HG03025 (cell line): ENCODE results near the gene FABP2.
A peak's percentile ranks its signal among the peaks of the same experiment; 100 is the strongest.
"Not testable (repeated sequence)": the region's sequence is repeated elsewhere in the genome, so short reads cannot be mapped to it uniquely, and the experiment has no call there.

Experiments used
- ATAC-seq: cut with Tn5 transposase; IDR thresholded peaks from one replicate; pipeline ENCODE4 v1.9.1; 2021; ENCODE audit warnings: mild to moderate bottlenecking, moderate library complexity; ENCODE audit not compliant: unreplicated experiment, low FRiP score

The FABP2 gene

DNA sequence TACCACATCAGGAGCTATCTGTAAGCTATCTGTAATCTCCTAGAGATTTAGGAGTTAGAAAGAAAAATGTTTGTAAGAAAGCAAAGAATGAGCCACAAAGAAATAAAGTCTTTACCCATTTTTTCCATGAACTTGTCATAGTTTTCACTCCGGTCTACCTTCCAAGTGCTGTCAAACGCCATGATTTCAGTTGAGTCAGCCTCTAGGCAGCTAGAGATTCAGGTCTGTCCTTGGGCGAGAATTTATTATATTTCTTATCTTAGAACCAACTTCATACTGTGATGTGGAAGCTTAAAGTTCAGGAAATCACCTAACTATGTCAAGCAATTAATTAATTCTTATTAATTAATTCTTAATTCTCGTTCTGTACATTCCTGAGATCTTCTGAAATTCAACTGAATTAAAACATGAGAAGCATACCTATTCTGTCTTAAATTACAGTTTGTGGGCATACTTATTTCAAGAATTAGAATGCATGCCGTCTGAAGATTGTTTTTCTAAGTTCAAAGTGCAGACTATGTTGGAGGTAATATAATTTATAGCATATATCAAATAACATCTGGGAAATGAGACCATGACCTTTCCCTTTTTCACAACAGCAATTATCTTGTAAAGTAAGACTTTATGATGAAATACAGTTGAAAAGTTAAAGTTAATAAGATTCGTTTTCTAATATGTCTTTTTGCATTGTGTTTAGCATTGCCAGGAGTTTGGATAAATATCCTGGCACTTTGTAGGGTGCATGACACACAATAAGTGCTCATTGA is at the start of gene FABP2:
Gene FABP2, minus strand, starts transcription at position 218 of the 767 bp plus-strand sequence. Its CDS starts 36 bp downstream, at position 182.
- no peak for ATAC-seq

DNA sequence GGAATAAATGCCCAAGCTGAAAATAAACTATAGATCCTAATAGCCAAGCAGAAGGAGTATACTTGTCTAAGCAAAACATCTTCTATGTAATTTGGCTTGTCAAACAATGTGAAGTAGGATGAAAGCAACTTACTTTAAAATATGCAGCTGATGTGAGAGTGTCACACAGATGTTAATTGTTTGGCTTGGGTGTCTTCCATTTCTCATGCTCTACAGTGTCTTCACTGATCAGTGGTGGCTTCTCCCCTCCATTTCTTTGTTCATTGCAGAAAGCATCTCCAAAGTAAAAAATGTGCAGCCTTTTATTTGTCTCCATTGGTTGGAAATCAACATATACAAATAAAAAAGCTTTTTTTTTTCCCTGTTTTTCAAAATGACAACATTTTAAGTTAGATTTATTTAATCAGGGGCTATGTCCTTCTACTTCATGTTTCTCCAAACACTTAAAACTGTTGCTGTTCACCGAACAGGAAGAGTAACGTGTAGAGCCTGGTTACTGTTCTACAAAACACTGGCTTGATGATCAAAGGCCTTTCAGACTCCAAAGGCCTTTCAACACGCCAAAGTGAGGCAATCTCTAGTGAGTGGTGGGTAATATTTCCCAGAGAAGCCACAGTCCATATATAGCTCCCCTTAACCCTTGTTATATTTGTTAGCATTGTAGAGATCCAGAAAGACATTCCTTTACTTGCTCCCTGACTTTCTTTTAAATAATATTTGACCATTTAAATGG is 49.2 kb upstream of the FABP2 start:
- ATAC-seq = not testable (repeated sequence)

DNA sequence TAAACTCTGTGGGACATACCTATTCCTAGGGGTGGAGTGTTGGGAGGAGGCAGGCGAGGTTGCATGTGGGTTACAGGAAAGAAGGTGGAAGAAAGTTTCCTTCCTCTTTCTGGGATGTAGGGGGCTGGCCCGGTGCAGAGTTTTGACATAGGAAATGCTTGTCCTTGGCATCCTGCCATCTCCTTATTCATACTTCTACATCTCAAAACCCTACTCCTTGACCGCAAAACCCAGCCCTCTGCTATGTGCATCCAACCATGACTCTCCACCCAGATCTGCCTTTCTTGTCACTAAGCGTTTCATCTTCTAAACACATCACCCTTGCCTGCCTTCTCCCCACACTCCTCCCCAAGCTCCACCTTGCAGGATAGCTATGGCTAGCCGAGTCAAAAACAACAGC is 48.5 kb upstream of the FABP2 start:
- peak; percentile 97 for ATAC-seq

DNA sequence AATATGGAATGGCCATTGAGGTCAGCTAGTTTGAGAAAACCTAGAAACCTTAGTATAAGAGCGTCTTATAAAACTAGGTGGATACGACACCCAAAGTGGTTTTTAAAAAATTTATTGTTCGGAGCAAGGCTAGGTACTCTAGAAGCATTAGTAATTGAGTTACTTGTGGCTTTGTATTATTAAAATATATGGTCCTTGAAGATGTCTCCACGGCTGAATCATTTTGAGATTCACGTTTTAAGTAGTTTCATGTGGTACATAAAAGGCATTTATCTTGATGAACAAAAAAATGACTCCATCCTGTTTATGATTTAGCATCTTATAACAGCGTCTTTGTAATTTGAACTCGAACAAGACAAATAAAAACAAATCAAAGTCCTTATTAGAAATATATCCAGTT is 44.9 kb upstream of the FABP2 start:
- not testable (repeated sequence) for ATAC-seq

DNA sequence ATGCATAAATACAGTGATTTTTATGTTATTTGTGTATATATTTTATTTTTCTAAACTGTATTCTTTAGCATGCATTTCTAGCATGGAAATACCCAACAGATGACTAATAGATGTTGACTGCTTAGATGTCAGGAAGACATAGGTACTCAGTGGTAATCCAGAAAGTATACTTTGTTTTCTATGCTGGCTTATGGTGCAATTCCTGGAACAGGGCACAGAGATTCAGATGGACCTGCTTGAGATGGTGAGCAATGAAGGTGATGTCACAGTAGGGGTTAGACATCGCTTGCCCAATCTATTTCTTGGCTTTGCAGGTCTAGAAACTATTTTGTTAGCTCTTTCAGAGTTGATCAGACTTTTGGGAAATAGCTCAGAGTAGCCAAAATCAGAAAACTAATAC is 42.3 kb upstream of the FABP2 start:
- not testable (repeated sequence) for ATAC-seq

DNA sequence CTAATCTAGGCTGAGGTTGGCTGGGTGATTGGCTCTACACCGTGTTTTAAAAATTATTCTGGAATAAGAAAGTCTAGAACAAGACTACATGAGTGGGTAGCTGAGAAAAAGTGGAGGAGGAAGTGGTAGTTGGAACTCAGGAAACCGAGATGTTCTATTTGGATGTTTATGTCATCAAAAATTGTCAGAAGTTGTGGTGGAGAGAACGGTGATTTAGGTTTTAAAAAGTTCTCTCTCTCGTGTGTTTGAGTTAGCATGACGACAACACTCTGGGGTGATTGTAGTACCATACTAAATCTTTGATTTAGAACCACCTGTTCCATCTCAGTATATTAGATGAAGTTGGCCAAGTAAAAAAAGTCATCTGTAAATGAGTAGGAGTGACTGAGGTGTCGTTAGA is 41.4 kb upstream of the FABP2 start:
- not testable (repeated sequence) for ATAC-seq

DNA sequence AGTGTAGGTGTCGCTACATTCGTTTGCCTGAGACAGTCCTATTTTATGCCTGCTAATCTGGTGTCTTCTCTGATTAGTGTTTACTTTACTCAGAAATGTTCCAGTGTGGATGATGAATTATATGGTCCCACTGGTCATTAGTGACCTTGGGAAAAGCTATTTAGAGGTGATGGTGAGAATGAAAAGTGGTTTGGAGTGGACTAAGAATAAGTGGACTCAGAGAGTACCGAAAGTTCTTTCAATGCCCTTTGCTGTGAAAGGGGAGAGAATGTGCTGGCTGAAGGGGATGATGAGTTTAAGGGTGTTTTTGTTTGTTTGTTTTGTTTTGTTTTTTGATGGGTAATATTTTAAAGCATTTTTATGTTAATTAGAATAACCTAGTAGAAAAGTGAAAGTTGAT is 40.5 kb upstream of the FABP2 start:
- not testable (repeated sequence) for ATAC-seq

DNA sequence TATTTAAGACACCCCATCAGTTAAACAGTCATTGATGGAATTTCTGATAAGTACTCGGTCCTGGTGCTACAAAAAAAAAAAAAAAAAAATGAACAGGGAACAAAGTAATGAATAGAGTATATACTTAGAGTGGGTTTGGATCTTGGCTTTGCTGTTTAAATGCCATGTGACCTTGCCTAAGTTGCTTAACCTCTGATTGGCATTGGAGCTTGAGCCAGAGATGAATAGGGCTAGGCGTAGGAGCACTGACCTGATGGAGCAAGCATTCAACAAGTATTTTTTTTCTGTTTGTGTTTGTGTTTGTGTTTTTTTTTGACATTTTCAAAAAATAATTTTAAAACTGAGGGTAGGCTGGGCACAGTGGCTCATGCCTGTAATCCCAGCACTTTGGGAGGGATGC is 37.9 kb upstream of the FABP2 start:
- ATAC-seq = not testable (repeated sequence)

DNA sequence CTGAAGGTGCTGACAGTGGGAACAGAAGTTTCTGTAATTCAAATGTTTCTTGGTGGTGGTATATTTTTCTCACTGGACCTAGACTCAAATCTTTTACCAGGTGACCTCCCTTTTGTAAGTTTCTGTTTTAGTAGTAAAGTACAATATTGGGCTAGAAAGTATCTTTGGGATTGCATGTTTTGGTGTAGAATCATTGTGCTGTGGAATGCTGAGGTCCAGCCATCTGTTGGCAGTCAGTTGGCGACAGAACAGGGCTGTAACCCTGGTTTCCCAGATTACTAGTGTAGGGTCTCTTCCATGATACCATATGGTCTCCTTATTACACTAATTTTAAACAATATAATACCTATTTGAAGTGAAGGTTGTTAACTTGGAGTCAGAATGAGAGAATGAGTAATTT is 34.9 kb upstream of the FABP2 start:
- ATAC-seq = not testable (repeated sequence)

DNA sequence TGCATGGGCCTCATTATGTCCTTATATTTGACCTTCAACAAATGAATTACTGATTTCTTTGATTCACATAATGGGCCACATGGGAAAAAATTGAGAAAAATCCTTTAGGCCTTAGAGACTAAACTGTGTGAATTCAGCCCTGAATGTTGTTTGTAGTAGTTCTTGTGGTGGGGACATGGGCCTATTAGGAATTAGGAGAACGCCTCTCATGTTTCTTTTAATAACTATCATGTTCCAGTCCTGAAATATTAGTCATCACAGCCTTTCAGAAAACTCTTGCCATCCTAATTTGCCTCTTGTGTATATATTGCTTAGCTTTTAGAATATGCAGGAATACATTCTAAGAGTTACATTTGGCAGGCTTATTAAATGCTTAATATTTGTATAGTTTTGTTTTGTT is 34.1 kb upstream of the FABP2 start:
- not testable (repeated sequence) for ATAC-seq

DNA sequence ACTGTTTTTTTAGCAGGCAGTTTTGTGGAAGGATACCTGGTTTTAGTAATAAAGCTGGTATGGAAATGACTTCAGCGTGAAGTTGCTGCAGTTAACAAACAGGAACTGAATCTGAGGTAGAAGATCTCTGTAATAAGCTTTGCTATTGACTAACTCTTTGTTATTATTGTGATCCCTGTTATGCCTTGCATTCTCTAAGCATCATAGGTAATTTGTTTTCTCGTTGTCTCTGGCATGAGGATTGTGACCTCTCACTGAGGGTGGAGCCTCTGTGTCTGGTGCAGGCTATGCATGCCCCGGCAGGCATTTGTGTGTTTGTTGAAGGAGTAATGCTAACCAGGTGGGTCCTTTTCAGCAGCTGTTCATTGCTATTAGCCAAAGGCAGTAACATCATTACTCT is 31.4 kb upstream of the FABP2 start:
- ATAC-seq = not testable (repeated sequence)

DNA sequence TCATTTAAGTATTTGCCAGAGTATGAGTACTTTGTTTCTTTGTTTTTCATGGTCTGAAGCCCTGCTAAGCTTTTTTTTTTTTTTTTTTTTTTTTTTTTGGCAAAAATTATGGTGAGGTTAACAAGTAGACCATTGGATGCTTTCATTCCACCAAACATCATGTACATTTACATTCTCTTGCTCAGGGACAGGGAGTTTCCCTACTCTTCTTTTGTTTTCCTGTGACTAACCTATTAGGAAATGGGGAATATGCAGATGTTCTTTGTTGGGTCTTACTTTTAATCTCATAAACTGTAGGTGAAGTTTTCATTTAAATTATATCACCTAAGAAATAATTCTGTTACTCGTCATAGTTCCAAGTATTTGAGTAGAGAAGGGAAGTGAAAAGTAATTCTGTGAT is 26.2 kb upstream of the FABP2 start:
- ATAC-seq = not testable (repeated sequence)

DNA sequence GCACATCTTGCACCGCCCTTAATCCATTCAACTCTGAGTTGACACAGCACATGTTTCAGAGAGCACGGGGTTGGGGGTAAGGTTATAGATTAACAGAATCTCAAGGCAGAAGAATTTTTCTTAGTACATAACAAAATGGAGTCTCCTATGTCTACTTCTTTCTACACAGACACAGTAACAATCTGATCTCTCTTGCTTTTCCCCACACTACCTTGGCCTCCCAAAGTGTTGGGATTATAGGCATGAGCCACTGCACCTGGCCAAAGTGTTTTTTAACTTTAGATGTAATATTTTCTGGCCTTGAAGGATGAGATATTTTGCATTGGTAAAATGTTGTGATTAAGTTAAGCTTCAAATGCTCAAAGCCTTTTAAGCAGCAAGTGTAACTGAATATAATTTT is 21.4 kb upstream of the FABP2 start:
- not testable (repeated sequence) for ATAC-seq

DNA sequence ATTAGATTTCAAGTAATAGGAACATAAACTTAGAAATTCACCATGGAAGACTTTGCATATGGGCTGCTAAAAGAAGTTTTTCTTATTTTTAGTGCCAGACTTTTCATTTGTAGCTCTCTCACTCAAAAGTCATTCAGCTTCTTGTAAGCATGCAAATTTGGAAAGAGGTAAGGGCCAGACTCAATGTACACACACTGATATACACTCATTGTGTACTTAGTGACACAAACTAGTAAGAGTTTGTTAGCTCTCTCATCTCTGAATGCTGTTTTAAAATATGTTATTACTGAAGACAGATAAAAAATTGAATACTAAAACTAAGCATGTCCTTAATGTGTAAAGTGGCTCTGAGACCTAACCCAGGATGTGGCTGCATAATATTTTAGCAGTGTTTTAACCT is 18.0 kb upstream of the FABP2 start:
- ATAC-seq = not testable (repeated sequence)

DNA sequence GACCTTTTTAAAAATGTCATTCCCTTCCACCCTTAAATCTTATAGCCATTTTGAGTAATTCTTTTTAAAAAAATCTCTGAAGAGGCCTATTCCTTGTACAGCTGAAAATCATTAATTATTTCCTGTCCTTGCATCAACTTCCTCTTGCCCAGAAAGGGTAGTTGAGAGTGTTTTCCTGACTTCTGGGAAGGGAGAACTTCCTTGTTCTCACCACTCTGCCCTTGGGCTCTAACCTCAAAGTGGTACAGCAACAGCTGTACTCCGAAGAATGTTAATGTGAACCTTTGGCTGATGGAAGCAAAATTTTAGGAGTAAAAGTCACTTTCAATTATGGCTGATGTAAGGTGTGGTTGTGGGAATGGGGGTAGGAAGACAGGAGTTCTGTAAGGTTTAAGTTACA is 15.1 kb upstream of the FABP2 start:
- no peak for ATAC-seq

DNA sequence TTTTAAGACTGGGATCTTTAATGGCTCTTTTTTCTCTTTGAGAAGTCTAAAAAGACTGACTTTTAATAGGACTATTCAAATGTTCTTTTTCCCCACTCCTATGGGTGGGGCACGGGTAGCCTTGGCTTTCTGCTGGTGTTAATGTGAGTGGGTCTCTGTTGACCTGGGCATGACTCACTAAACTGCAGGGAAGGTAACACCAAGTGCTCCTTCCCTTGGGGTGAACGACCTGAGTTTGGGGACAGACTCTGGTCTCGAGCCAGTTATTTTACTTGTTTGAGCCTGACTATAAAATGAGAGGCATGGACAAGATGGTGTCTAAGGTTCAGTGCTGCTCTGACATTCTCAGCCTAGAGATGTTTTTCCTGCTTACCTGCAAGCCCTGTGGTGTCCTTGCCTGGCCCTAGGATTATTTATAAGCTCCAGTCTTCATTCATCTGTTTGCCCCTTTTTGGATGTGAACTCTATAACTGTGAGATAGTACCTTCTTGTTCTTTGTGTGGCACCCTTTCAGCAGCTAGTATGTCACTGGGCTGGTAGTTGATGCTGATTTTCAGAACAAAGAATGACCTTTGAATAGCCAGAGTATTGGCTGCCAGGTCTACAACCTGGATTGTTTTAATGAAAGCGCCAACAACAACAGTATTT is 14.5 kb upstream of the FABP2 start:
- not testable (repeated sequence) for ATAC-seq

DNA sequence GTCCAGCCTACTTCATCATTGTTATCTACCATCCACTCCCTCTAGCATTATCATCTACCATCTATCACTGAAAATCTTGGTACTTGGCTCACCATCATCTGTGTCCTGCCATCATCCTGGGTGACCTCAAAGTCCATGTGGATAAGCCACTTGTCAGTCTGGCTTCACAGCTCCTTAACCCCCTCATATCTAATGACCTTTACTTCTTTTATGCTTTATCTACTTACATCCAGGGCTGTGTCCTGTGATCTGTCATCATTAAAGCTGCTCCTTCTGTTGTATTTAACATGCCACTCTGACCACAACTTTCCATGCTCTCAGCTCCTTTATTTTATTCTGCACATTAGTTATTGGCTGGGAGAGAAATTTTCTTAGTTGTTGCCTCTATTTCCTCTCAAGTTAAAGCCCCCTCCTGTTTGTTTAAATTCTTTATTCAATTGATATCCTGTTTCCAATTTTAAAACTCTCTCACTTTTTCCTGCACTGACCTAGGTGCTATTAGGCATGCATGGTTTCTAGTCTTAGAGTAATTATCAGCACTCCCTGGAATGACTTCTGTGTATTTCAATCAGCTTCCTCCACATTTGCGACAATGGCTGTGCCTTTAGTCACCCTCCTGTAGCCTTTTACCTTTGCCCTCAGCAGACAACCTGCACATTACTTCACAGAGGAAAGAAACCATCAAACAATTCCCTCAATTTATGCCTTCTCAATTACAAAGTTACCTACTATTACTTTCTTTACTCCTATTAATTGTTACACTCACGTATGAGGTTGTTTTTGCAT is 8.1 kb upstream of the FABP2 start:
- no peak for ATAC-seq

DNA sequence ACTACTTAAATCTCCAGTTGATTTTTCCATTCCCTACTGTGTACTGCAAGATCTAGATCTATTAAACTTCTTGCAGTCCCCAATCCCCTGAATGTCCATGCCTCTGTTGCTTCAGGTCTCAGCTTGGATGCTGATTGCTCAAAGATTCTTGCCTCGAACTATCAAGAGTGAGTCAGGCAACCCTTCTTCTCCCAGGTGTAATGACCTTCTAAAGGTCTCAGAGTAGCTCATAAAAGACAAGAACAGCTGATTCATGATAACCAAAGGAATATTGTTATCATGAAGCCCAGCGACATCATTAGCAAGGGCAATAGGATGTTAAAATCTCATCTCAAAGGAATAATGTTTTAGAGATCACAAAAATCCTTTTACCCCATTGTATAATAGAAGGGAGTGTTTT is 6.8 kb upstream of the FABP2 start:
- no peak for ATAC-seq

DNA sequence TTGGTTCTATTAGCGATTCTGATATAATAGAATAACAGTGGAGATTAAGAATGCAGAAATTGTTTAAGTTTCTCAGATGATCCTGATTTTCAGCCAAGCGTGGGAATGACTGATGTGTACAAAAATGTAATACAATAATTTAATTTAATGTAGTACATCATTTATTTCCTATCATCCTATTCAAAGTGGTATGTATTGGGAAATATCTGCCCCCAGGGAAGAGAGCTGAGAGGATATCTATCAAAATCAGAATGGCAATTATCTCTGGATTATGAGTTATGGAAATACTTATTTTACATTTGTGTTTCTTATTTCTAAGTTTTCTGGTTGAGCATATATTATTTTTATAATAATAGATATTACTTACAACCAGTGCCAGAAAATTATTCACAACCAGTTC is 3.9 kb downstream of the FABP2 start:
- ATAC-seq = no peak

DNA sequence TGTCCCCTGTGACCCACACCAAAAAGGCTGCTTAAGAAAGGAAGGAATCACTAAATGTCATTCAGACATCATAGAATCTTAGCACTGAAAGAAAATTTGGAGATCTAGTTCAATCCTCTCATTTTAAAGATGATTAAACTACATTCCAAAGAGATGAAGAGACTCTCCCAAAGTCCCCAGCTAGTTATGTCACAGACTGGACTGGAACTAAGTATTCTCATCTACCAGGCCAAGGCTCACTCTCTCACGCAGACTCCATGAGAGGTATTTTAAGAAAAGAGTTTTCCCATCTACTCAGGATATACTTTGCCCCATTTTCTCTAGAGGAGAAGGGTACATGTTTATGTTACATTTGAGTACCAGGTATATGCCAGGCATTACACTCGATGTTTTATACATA is 6.9 kb downstream of the FABP2 start:
- no peak for ATAC-seq

DNA sequence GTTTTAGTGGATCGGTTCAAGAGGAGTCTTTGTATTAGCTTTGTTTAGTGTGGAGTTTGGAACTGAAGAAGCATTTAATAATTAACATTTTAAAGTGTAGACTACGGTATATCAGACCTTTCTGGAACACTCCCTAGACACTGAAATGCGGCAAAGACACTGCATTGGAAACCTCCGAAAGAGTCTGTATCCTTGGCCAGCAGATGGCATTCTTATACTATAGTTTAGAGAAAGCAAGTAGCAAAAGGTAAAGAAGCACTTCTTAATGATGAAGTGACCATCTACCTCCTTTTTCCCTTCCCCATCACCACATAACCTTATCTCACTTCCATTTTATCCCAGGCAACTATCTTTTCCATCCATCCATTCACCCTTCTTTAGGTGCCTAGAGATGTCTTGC is 7.6 kb downstream of the FABP2 start:
- ATAC-seq = no peak
